Measurements from ENCODE around the gene SMARCA4.

Gene SMARCA4

GRCh38 chr19:11054628-11055027 is 93.8 kb downstream of the SMARCA4 start:
- Histone ChIP-seq H3K27me3 (ENCODE audit: control insufficient read depth in 5 of 5, insufficient read depth in 4 of 5, low read length in 5 of 5) (no peaks in the 10 kb centered on the region), H3K27ac (ENCODE audit: low read depth, low read length) (no peak overlapping the region), H3K9ac (ENCODE audit: low read length in 5 of 5) (no peak overlapping the region), H3K4me3 (ENCODE audit: low read depth in 1 of 5, low read length in 5 of 5) (no peak overlapping the region), H3K9me3 (ENCODE audit: control insufficient read depth in 5 of 5, low read length in 5 of 5) (no peaks in the 10 kb centered on the region), H3K36me3 (ENCODE audit: control insufficient read depth in 5 of 5, insufficient read depth in 5 of 5, low read length in 5 of 5) (peaks cover 0 to 50% (median 22%) of the 10 kb centered on the region in 5 donors), H3K4me1 (ENCODE audit: control insufficient read depth in 5 of 5, insufficient read depth in 5 of 5, low read length in 5 of 5) (peaks cover 0 to 20% (median 13%) of the 10 kb centered on the region in 5 donors)

GRCh38 chr19:11058246-11059030 is 97.6 kb downstream of the SMARCA4 start:
- peaks cover 0 to 61% (median 43%) of the 10 kb centered on the region in 5 donors for H3K36me3 ChIP-seq (ENCODE audit: control insufficient read depth in 5 of 5, insufficient read depth in 5 of 5, low read length in 5 of 5)
- peaks cover 0 to 13% (median 12%) of the 10 kb centered on the region in 5 donors for H3K4me1 ChIP-seq (ENCODE audit: control insufficient read depth in 5 of 5, insufficient read depth in 5 of 5, low read length in 5 of 5)
- no peak overlapping the region for H3K9ac ChIP-seq (ENCODE audit: low read length in 5 of 5)
- no peaks in the 10 kb centered on the region for H3K9me3 ChIP-seq (ENCODE audit: control insufficient read depth in 5 of 5, low read length in 5 of 5)
- no peak overlapping the region for H3K27ac ChIP-seq (ENCODE audit: low read depth, low read length)
- H3K4me3 ChIP-seq (ENCODE audit: low read depth in 1 of 5, low read length in 5 of 5), result no peak overlapping the region
- H3K27me3 ChIP-seq (ENCODE audit: control insufficient read depth in 5 of 5, insufficient read depth in 4 of 5, low read length in 5 of 5), result no peaks in the 10 kb centered on the region

- Histone ChIP-seq H3K27ac (ENCODE audit: low read depth, low read length) (no peak overlapping the region), H3K36me3 (ENCODE audit: control insufficient read depth in 5 of 5, insufficient read depth in 5 of 5, low read length in 5 of 5) (peaks cover 0 to 65% (median 40%) of the 10 kb centered on the region in 5 donors), H3K4me3 (ENCODE audit: low read depth in 1 of 5, low read length in 5 of 5) (no peak overlapping the region), H3K4me1 (ENCODE audit: control insufficient read depth in 5 of 5, insufficient read depth in 5 of 5, low read length in 5 of 5) (peaks cover 0 to 4% (median 3%) of the 10 kb centered on the region in 5 donors), H3K9me3 (ENCODE audit: control insufficient read depth in 5 of 5, low read length in 5 of 5) (no peaks in the 10 kb centered on the region), H3K27me3 (ENCODE audit: control insufficient read depth in 5 of 5, insufficient read depth in 4 of 5, low read length in 5 of 5) (no peaks in the 10 kb centered on the region), H3K9ac (ENCODE audit: low read length in 5 of 5) (no peak overlapping the region)
Observed at GRCh38 chr19:11059511-11060358, 98.9 kb downstream of the SMARCA4 start.

- peaks cover 0 to 54% (median 31%) of the 10 kb centered on the region in 5 donors for H3K36me3 ChIP-seq (ENCODE audit: control insufficient read depth in 5 of 5, insufficient read depth in 5 of 5, low read length in 5 of 5)
- H3K4me3 ChIP-seq (ENCODE audit: low read depth in 1 of 5, low read length in 5 of 5), result no peak overlapping the region
- H3K27ac ChIP-seq (ENCODE audit: low read depth, low read length), result no peak overlapping the region
- H3K27me3 ChIP-seq (ENCODE audit: control insufficient read depth in 5 of 5, insufficient read depth in 4 of 5, low read length in 5 of 5), result no peaks in the 10 kb centered on the region
- H3K9ac ChIP-seq (ENCODE audit: low read length in 5 of 5), result no peak overlapping the region
- H3K9me3 ChIP-seq (ENCODE audit: control insufficient read depth in 5 of 5, low read length in 5 of 5), result no peaks in the 10 kb centered on the region
- H3K4me1 ChIP-seq (ENCODE audit: control insufficient read depth in 5 of 5, insufficient read depth in 5 of 5, low read length in 5 of 5), result peaks cover 0 to 6% (median 4%) of the 10 kb centered on the region in 5 donors
Observed at GRCh38 chr19:11061952-11062351, 101.1 kb downstream of the SMARCA4 start.

- Histone ChIP-seq H3K4me1 (ENCODE audit: control insufficient read depth in 5 of 5, insufficient read depth in 5 of 5, low read length in 5 of 5) (peaks cover 0 to 6% (median 4%) of the 10 kb centered on the region in 5 donors), H3K4me3 (ENCODE audit: low read depth in 1 of 5, low read length in 5 of 5) (no peak overlapping the region), H3K9me3 (ENCODE audit: control insufficient read depth in 5 of 5, low read length in 5 of 5) (peaks cover 0 to 7% (median 0%) of the 10 kb centered on the region in 5 donors), H3K27ac (ENCODE audit: low read depth, low read length) (no peak overlapping the region), H3K27me3 (ENCODE audit: control insufficient read depth in 5 of 5, insufficient read depth in 4 of 5, low read length in 5 of 5) (no peaks in the 10 kb centered on the region), H3K36me3 (ENCODE audit: control insufficient read depth in 5 of 5, insufficient read depth in 5 of 5, low read length in 5 of 5) (peaks cover 0 to 53% (median 33%) of the 10 kb centered on the region in 5 donors), H3K9ac (ENCODE audit: low read length in 5 of 5) (no peak overlapping the region)
Observed at GRCh38 chr19:11063434-11063833, 102.6 kb downstream of the SMARCA4 start.

- Histone ChIP-seq H3K27me3 (ENCODE audit: control insufficient read depth in 5 of 5, insufficient read depth in 4 of 5, low read length in 5 of 5) (no peaks in the 10 kb centered on the region), H3K36me3 (ENCODE audit: control insufficient read depth in 5 of 5, insufficient read depth in 5 of 5, low read length in 5 of 5) (peaks cover 0 to 40% (median 26%) of the 10 kb centered on the region in 5 donors), H3K4me3 (ENCODE audit: low read depth in 1 of 5, low read length in 5 of 5) (no peak overlapping the region), H3K9me3 (ENCODE audit: control insufficient read depth in 5 of 5, low read length in 5 of 5) (peaks cover 0 to 7% (median 0%) of the 10 kb centered on the region in 5 donors), H3K27ac (ENCODE audit: low read depth, low read length) (no peak overlapping the region), H3K4me1 (ENCODE audit: control insufficient read depth in 5 of 5, insufficient read depth in 5 of 5, low read length in 5 of 5) (peaks cover 0 to 9% (median 4%) of the 10 kb centered on the region in 5 donors), H3K9ac (ENCODE audit: low read length in 5 of 5) (no peak overlapping the region)
Observed at GRCh38 chr19:11064831-11065303, 104.0 kb downstream of the SMARCA4 start.

GRCh38 chr19:11066326-11066725 is 105.5 kb downstream of the SMARCA4 start:
- Histone ChIP-seq H3K9ac (ENCODE audit: low read length in 5 of 5) (no peak overlapping the region), H3K9me3 (ENCODE audit: control insufficient read depth in 5 of 5, low read length in 5 of 5) (peaks cover 0 to 7% (median 0%) of the 10 kb centered on the region in 5 donors), H3K4me3 (ENCODE audit: low read depth in 1 of 5, low read length in 5 of 5) (no peak overlapping the region), H3K4me1 (ENCODE audit: control insufficient read depth in 5 of 5, insufficient read depth in 5 of 5, low read length in 5 of 5) (peaks cover 0 to 9% (median 4%) of the 10 kb centered on the region in 5 donors), H3K27me3 (ENCODE audit: control insufficient read depth in 5 of 5, insufficient read depth in 4 of 5, low read length in 5 of 5) (no peaks in the 10 kb centered on the region), H3K36me3 (ENCODE audit: control insufficient read depth in 5 of 5, insufficient read depth in 5 of 5, low read length in 5 of 5) (peaks cover 0 to 29% (median 16%) of the 10 kb centered on the region in 5 donors), H3K27ac (ENCODE audit: low read depth, low read length) (no peak overlapping the region)

- Histone ChIP-seq H3K9me3 (ENCODE audit: control insufficient read depth in 5 of 5, low read length in 5 of 5) (peaks cover 0 to 7% (median 0%) of the 10 kb centered on the region in 5 donors), H3K27ac (ENCODE audit: low read depth, low read length) (no peak overlapping the region), H3K9ac (ENCODE audit: low read length in 5 of 5) (no peak overlapping the region), H3K36me3 (ENCODE audit: control insufficient read depth in 5 of 5, insufficient read depth in 5 of 5, low read length in 5 of 5) (peaks cover 0 to 18% (median 7%) of the 10 kb centered on the region in 5 donors), H3K4me3 (ENCODE audit: low read depth in 1 of 5, low read length in 5 of 5) (no peak overlapping the region), H3K27me3 (ENCODE audit: control insufficient read depth in 5 of 5, insufficient read depth in 4 of 5, low read length in 5 of 5) (no peaks in the 10 kb centered on the region), H3K4me1 (ENCODE audit: control insufficient read depth in 5 of 5, insufficient read depth in 5 of 5, low read length in 5 of 5) (peaks cover 0 to 9% (median 4%) of the 10 kb centered on the region in 5 donors)
Observed at GRCh38 chr19:11067356-11068113, 106.7 kb downstream of the SMARCA4 start.

GRCh38 chr19:11069561-11069960 is 108.7 kb downstream of the SMARCA4 start:
- H3K9ac ChIP-seq (ENCODE audit: low read length in 5 of 5), result no peak overlapping the region
- H3K9me3 ChIP-seq (ENCODE audit: control insufficient read depth in 5 of 5, low read length in 5 of 5), result peaks cover 0 to 7% (median 0%) of the 10 kb centered on the region in 5 donors
- no peak overlapping the region for H3K27ac ChIP-seq (ENCODE audit: low read depth, low read length)
- H3K27me3 ChIP-seq (ENCODE audit: control insufficient read depth in 5 of 5, insufficient read depth in 4 of 5, low read length in 5 of 5), result no peaks in the 10 kb centered on the region
- no peak overlapping the region for H3K4me3 ChIP-seq (ENCODE audit: low read depth in 1 of 5, low read length in 5 of 5)
- H3K4me1 ChIP-seq (ENCODE audit: control insufficient read depth in 5 of 5, insufficient read depth in 5 of 5, low read length in 5 of 5), result peaks cover 0 to 16% (median 4%) of the 10 kb centered on the region in 5 donors
- H3K36me3 ChIP-seq (ENCODE audit: control insufficient read depth in 5 of 5, insufficient read depth in 5 of 5, low read length in 5 of 5), result peaks cover 0 to 8% (median 5%) of the 10 kb centered on the region in 5 donors

Measured in subcutaneous abdominal adipose tissue (tissue), 5 donors.